ENCODE results near the gene VPS13D.

GRCh38 chr1:12465126-12465525 lies 235.3 kb downstream of the VPS13D start:
- TF ChIP-seq POLR2A (IDR thresholded peaks at IDR 0.05), result no peak
- no peak for TF ChIP-seq CTCF (IDR thresholded peaks at IDR 0.05)

Measured in right lobe of liver (tissue), 4 donors.